GM20000 (cell line): ENCODE results near the gene EPHA6.

ENCODE experiments used
- DNase-seq: peaks from one replicate; pipeline ENCODE4 v3.0.0; 2012; ENCODE audit warnings: low spot score
- CTCF ChIP-seq: IDR thresholded peaks from 2 replicates; pipeline ENCODE4 v1.5.1; 2012; ENCODE audit warnings: mild to moderate bottlenecking, control low read depth; ENCODE audit errors: extremely low read depth, missing control alignments

EPHA6 gene

GRCh38 chr3:97228966-97229365, 414.6 kb downstream of the EPHA6 start:
- TF ChIP-seq CTCF: no peak
- no peak for DNase-seq

- TF ChIP-seq CTCF: no peak
Measured at GRCh38 chr3:97230486-97230885, 416.1 kb downstream of the EPHA6 start.

GRCh38 chr3:97232393-97233034, 418.1 kb downstream of the EPHA6 start:
- no peak for DNase-seq
- no peak for TF ChIP-seq CTCF

More at GRCh38 chr3:97230486-97230885, 416.1 kb downstream of the EPHA6 start:
- DNase-seq: no peak

GRCh38 chr3:97235179-97235578, 420.8 kb downstream of the EPHA6 start:
- DNase-seq: no peak
- TF ChIP-seq CTCF: no peak

- no peak for DNase-seq
- no peak for TF ChIP-seq CTCF
Measured at GRCh38 chr3:97235611-97236315, 421.4 kb downstream of the EPHA6 start.

- DNase-seq: no peak
- no peak for TF ChIP-seq CTCF
Measured at GRCh38 chr3:97241417-97241816, 427.0 kb downstream of the EPHA6 start.

GRCh38 chr3:97245201-97245910, 431.0 kb downstream of the EPHA6 start:
- no peak for TF ChIP-seq CTCF
- DNase-seq: no peak
